ENCODE results near the gene IRAK2.

GRCh38 chr3:10291641-10292040 lies 126.9 kb downstream of the IRAK2 start:
- TF ChIP-seq, protein P1, sequence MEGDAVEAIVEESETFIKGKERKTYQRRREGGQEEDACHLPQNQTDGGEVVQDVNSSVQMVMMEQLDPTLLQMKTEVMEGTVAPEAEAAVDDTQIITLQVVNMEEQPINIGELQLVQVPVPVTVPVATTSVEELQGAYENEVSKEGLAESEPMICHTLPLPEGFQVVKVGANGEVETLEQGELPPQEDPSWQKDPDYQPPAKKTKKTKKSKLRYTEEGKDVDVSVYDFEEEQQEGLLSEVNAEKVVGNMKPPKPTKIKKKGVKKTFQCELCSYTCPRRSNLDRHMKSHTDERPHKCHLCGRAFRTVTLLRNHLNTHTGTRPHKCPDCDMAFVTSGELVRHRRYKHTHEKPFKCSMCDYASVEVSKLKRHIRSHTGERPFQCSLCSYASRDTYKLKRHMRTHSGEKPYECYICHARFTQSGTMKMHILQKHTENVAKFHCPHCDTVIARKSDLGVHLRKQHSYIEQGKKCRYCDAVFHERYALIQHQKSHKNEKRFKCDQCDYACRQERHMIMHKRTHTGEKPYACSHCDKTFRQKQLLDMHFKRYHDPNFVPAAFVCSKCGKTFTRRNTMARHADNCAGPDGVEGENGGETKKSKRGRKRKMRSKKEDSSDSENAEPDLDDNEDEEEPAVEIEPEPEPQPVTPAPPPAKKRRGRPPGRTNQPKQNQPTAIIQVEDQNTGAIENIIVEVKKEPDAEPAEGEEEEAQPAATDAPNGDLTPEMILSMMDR (IDR thresholded peaks at IDR 0.05; ENCODE audit: insufficient read depth, low read depth, low read length), result no peak
- TF ChIP-seq EZH2 (IDR thresholded peaks at IDR 0.05; ENCODE audit: insufficient read depth, low read length), result no peak

All from astrocyte (in vitro differentiated cells and primary cell).